OCI-M1 (cell line): ENCODE measurements around the gene RBM47.
"Not testable (repeated sequence)": the region's sequence is repeated elsewhere in the genome, so short reads cannot be mapped to it uniquely, and the experiment has no call there.

ENCODE experiments used
- DNase-seq: peaks from one replicate; lab custom pipeline; 2025; lab: John Stamatoyannopoulos, UW

RBM47 gene

GRCh38 chr4:40526741-40527140, 102.9 kb downstream of the RBM47 start:
- no peak for DNase-seq

GRCh38 chr4:40525752-40526598, 103.7 kb downstream of the RBM47 start:
- DNase-seq: peak; percentile 36

- no peak for DNase-seq
Measured at GRCh38 chr4:40524366-40525041, 105.2 kb downstream of the RBM47 start.

- DNase-seq: no peak
Measured at GRCh38 chr4:40523581-40523980, 106.1 kb downstream of the RBM47 start.

- DNase-seq: no peak
Measured at GRCh38 chr4:40521957-40522356, 107.7 kb downstream of the RBM47 start.

GRCh38 chr4:40520533-40520932, 109.1 kb downstream of the RBM47 start:
- DNase-seq: no peak

GRCh38 chr4:40517081-40517480, 112.6 kb downstream of the RBM47 start:
- DNase-seq: not testable (repeated sequence)

- no peak for DNase-seq
Measured at GRCh38 chr4:40516651-40517050, 113.0 kb downstream of the RBM47 start.

- DNase-seq: peak; percentile 96
Measured at GRCh38 chr4:40515398-40516293, 114.0 kb downstream of the RBM47 start.

GRCh38 chr4:40515037-40515397, 114.6 kb downstream of the RBM47 start:
- peak; percentile 50 for DNase-seq

- no peak for DNase-seq
Measured at GRCh38 chr4:40514497-40514951, 115.1 kb downstream of the RBM47 start.

- no peak for DNase-seq
Measured at GRCh38 chr4:40511036-40511614, 118.5 kb downstream of the RBM47 start.

GRCh38 chr4:40507977-40508376, 121.7 kb downstream of the RBM47 start:
- no peak for DNase-seq

- no peak for DNase-seq
Measured at GRCh38 chr4:40506492-40506891, 123.2 kb downstream of the RBM47 start.

GRCh38 chr4:40506066-40506465, 123.6 kb downstream of the RBM47 start:
- no peak for DNase-seq

GRCh38 chr4:40502934-40503333, 126.7 kb downstream of the RBM47 start:
- no peak for DNase-seq

- no peak for DNase-seq
Measured at GRCh38 chr4:40502220-40502619, 127.4 kb downstream of the RBM47 start.

- DNase-seq: no peak
Measured at GRCh38 chr4:40500781-40501180, 128.9 kb downstream of the RBM47 start.

GRCh38 chr4:40493160-40493559, 136.5 kb downstream of the RBM47 start:
- no peak for DNase-seq

GRCh38 chr4:40492691-40493090, 137.0 kb downstream of the RBM47 start:
- DNase-seq: no peak

GRCh38 chr4:40490481-40490880, 139.2 kb downstream of the RBM47 start:
- no peak for DNase-seq

- no peak for DNase-seq
Measured at GRCh38 chr4:40489961-40490360, 139.7 kb downstream of the RBM47 start.
